Upper lobe of right lung (tissue), 1 donor: ENCODE measurements around the gene RNF152. TPM values are rescaled to one million over a fixed set of nuclear protein-coding genes. Genes with fewer than 3 reads are reported as not detected.
A peak's percentile ranks its signal among the peaks of the same experiment; 100 is the strongest.

Experiments
- ATAC-seq: fragments of 200-7000 bp; cut with Tn5 transposase; one replicate; pipeline ENCODE4 v1.9.1; 2020; ENCODE audit warnings: mild to moderate bottlenecking, moderate library complexity
- DNase-seq: peaks from one replicate; pipeline ENCODE4 v3.0.0-alpha.2; 2020
- H3K27ac ChIP-seq: fragments of 200-600 bp; one replicate; pipeline ENCODE4 v1.8.0; 2022
- H3K27me3 ChIP-seq: fragments of 200-600 bp; one replicate; pipeline ENCODE4 v1.8.0; 2022; ENCODE audit warnings: mild to moderate bottlenecking
- H3K36me3 ChIP-seq: fragments of 200-600 bp; one replicate; pipeline ENCODE4 v1.8.0; 2022
- H3K4me1 ChIP-seq: fragments of 200-600 bp; one replicate; pipeline ENCODE4 v1.8.0; 2022
- H3K4me3 ChIP-seq: fragments of 200-600 bp; one replicate; pipeline ENCODE4 v1.8.0; 2022; ENCODE audit warnings: mild to moderate bottlenecking
- H3K9me3 ChIP-seq: fragments of 200-600 bp; one replicate; pipeline ENCODE4 v1.8.0; 2022
- CTCF ChIP-seq: fragments of 200-600 bp; IDR thresholded peaks from one replicate; pipeline ENCODE4 v1.8.0; 2022; ENCODE audit warnings: antibody characterized with exemption
- intact Hi-C: fragments of 100-400 bp; cut with DNase I; formaldehyde crosslinking; loops from one replicate; pipeline ENCODE4 v1.11.0; 2022
- total RNA-seq: library from RNA; stranded (reverse); fragmentation: NEBNext Ultra II Directional; extraction: Animal tissue kit (Norgen Biotek cat#: 25700); gene quantifications from one replicate; pipeline ENCODE4 v1.2.1, GENCODE V29; 2021
- donor health status: DM: no; HTN: yes; CAD: no; lungs with severe emphysema.

The RNF152 gene
- total RNA-seq, 1 donor from 2014 or later: 21.2 TPM

DNA sequence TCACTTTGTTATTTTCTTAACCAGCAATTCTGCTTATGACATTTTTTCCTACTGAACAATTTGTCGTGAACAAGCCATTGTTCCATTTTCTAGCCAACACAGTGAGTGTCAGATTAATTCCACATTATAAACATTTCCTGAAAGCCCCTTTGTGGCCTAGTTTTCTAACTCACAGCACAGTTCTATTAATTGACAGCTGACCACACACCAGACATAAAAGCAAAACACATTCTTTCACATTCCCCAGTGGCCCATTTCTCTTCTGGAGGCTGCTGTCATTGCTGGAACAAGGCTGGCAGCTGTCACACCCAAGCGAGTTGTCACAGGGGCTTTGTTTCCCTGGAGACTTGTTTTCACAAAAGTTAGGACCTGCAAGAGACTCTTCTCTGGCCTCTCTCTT, 50.7 kb downstream of the RNF152 start:
- H3K4me1 ChIP-seq: no peaks in the 10 kb centered on the region
- no peaks in the 10 kb centered on the region for H3K9me3 ChIP-seq
- no peak for DNase-seq
- H3K27me3 ChIP-seq: no peaks in the 10 kb centered on the region
- no peak overlapping the region for H3K27ac ChIP-seq
- no peak for TF ChIP-seq CTCF
- no peaks in the 10 kb centered on the region for H3K36me3 ChIP-seq
- intact Hi-C loops: no loop called here
- no peak for ATAC-seq
- no peak overlapping the region for H3K4me3 ChIP-seq

- no peak overlapping the region for H3K27ac ChIP-seq
- ATAC-seq: no peak
Measured at GRCh38 chr18:61841706-61842105, 51.1 kb downstream of the RNF152 start.

GRCh38 chr18:61840324-61840723, 52.5 kb downstream of the RNF152 start:
- intact Hi-C loops: no loop called here

More at GRCh38 chr18:61841706-61842105, 51.1 kb downstream of the RNF152 start:
- no peak for TF ChIP-seq CTCF
- no peak for DNase-seq
- Histone ChIP-seq H3K4me1 (no peaks in the 10 kb centered on the region), H3K36me3 (no peaks in the 10 kb centered on the region), H3K9me3 (no peaks in the 10 kb centered on the region), H3K4me3 (no peak overlapping the region), H3K27me3 (no peaks in the 10 kb centered on the region)
- intact Hi-C loops: no loop called here

DNA sequence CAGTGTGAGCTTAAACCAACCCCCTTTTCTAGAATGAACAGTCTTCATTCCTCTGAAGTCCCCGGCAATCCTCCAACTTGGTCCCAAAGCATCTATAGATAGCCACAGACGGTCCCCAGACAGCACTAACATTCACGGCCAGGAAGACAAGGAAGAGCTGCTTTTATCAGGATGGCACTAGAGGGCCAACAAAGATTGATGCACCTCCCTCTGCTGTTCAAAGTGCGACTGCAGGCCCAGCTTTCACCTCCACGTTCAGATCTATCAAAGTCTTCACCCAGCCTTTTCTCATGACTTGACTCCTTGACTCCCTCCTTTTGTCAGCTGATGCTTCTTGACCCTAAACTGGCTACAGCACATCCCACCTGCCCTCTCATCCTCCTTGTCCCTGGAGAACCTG, 54.3 kb downstream of the RNF152 start:
- Histone ChIP-seq H3K27me3 (peaks cover 6% of the 10 kb centered on the region), H3K36me3 (no peaks in the 10 kb centered on the region), H3K9me3 (no peaks in the 10 kb centered on the region), H3K27ac (no peak overlapping the region), H3K4me3 (no peak overlapping the region), H3K4me1 (peaks cover 5% of the 10 kb centered on the region)
- TF ChIP-seq CTCF: no peak
- DNase-seq: no peak
- intact Hi-C loops: no loop called here
- ATAC-seq: no peak

More at GRCh38 chr18:61840324-61840723, 52.5 kb downstream of the RNF152 start:
- no peak overlapping the region for H3K4me3 ChIP-seq
- DNase-seq (no peak), ATAC-seq (no peak)
- H3K36me3 ChIP-seq: no peaks in the 10 kb centered on the region
- no peaks in the 10 kb centered on the region for H3K9me3 ChIP-seq
- H3K4me1 ChIP-seq: no peaks in the 10 kb centered on the region
- no peak overlapping the region for H3K27ac ChIP-seq
- no peaks in the 10 kb centered on the region for H3K27me3 ChIP-seq
- no peak for TF ChIP-seq CTCF

DNA sequence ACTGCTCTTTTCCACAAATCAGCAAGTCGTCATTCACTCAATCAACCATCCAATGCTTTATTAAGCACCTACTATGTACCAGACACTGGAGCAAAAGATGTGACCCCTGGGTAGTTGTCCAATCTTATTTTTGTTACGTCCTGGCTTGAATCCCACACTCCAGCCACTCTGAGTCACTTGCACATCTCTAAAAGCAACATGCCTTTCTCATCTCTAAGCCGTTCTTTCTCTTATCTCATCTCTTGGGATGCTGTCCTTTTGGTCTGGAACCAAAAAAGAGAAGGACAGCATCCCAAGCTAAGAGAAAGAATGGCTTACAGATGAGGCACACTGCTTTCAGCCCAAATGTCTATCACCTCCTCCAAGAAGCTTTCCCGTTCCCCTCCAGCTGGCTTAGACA, 58.8 kb downstream of the RNF152 start:
- TF ChIP-seq CTCF: no peak
- Histone ChIP-seq H3K4me1 (peaks cover 17% of the 10 kb centered on the region), H3K9me3 (no peaks in the 10 kb centered on the region), H3K36me3 (no peaks in the 10 kb centered on the region), H3K27ac (no peak overlapping the region), H3K4me3 (no peak overlapping the region), H3K27me3 (peaks cover 6% of the 10 kb centered on the region)
- no peak for DNase-seq
- ATAC-seq: no peak
- intact Hi-C loops: no loop called here

GRCh38 chr18:61833387-61833786, 59.4 kb downstream of the RNF152 start:
- Histone ChIP-seq H3K27ac (no peak overlapping the region), H3K36me3 (no peaks in the 10 kb centered on the region), H3K9me3 (no peaks in the 10 kb centered on the region), H3K4me3 (no peak overlapping the region), H3K4me1 (peaks cover 17% of the 10 kb centered on the region), H3K27me3 (peaks cover 6% of the 10 kb centered on the region)
- intact Hi-C loops: no loop called here
- no peak for DNase-seq
- no peak for TF ChIP-seq CTCF
- ATAC-seq: peak; percentile 62
